ENCODE results near the gene CDH7.

Gene CDH7

DNA sequence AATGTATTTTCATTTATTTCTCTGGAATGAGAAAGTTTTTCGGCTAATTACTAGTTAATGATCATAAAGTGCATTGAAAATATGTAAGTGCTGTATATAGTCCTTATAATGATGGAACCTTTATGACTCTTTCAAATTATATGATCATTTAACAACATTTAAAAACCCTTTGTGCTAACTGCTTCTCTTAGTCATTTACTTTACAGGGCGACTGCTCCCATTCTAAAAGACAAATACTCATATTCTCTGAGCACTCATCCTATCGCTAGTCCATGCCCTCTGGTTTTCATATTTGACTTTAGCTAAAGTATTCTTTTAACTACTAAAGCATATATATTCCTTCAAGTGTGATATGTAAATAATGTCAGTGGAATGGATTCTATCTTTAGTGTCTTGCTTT lies 168.2 kb downstream of the CDH7 start:
- no peak for DNase-seq (ENCODE audit: low read depth, low spot score)

- no peak for DNase-seq (ENCODE audit: low read depth, low spot score)
Observed at GRCh38 chr18:65919663-65920062, 168.9 kb downstream of the CDH7 start.

- DNase-seq (ENCODE audit: low read depth, low spot score), result no peak
Observed at GRCh38 chr18:65922103-65922502, 171.3 kb downstream of the CDH7 start.

DNA sequence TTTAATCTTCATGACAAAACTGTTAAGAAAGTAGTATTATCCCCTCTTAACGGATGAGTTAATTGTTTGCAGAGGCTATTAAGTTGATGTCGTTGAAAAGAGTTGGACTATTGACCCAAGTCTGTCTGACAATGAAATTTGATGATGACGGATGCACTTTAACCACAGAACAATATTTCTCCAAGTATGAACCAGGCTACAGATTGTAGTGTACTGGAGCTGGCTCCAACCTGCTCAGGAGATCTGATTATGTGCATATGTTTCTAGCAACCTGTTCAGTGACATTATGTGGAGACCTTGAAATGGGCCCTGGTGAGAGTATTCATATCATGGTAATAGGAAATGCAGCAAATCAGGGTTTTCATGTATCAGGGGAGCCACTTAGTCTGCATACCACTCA lies 174.1 kb downstream of the CDH7 start:
- no peak for DNase-seq (ENCODE audit: low read depth, low spot score)

DNA sequence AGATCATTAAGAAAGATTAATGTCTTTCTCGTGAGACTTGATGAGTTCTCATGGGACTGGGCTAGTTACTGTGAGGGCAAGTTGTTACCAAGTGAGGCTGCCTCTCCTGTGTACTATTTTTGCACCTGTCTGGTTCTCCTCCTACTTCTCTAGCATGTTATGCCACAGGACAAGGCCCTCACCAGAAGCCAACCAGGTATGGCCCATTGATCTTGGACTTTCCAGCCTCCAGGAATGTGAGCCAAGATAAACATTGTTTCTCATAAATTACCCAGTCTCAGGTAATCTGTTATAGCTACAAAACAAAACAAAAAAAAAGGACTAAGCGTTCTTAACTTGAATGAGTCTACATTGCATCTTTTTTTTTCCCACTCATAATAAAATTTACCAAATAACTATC lies 184.1 kb downstream of the CDH7 start:
- DNase-seq (ENCODE audit: low read depth, low spot score), result no peak

GRCh38 chr18:65936678-65937077 lies 185.9 kb downstream of the CDH7 start:
- DNase-seq (ENCODE audit: low read depth, low spot score), result no peak

GRCh38 chr18:65937180-65937579 lies 186.4 kb downstream of the CDH7 start:
- no peak for DNase-seq (ENCODE audit: low read depth, low spot score)

DNA sequence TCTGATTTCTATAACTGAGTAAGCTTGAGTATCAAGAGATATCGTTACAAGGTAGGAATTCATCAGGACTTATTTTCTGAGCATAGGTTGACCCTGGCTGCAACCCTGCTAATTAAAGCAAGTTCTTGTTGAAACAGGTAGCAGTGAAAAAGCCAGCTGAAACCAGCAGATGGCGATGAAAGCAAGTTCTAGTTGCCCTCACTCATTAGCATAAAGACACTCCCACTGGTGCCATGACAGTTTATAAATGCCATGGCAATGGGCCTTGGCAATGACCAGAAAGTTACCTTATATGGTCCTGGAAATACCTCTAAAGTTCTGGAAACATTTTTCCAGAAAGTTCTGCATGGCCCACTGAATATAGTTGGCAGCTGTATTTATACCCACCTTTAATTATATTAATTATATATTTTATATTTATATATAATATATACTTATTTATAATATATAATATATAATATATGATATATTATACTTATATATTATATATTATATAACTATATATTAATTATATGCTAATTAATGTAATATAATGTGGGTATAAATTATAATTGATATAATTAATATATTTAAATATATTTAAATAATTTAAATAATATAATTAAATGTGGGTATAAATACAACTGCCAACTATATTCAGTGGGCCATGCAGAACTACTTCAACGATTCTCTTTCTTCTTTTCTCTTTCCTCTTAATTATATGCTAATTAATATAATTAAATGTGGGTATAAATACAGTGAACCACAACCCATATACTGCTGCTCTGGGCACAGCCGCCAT lies 188.0 kb downstream of the CDH7 start:
- DNase-seq (ENCODE audit: low read depth, low spot score), result peak; percentile 61
